ENCODE results near the gene NDFIP1. TPM values are rescaled to one million over a fixed set of nuclear protein-coding genes. Genes with fewer than 3 reads are reported as not detected.

The NDFIP1 gene
- total RNA-seq, 2 experiments from 2014 or later = 18.7 to 33.1 TPM

DNA sequence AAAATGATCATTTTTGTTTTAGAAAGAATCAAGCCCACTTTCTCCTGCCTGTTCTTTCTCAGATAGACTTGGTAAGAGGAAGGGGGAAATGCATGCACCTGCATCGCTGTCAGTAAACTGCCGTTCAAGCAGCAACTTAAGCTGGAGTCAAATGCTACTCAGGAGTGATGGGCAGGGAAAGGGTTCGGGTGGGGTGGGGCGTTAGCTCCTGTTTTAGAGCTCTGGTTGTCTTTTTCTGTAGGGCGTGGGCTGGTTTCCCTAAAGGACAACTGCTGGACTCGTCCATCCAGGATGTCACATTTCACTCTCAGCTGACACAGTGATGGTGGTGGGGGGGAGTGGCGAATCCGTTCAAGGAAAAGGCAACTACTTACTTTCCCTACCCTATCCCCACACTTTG is 75.0 kb downstream of the NDFIP1 start:
- Histone ChIP-seq H3K36me3 (ENCODE audit: insufficient read depth, low read length) (no peaks in the 10 kb centered on the region), H2AFZ (ENCODE audit: low read length) (no peak overlapping the region), H3K79me2 (ENCODE audit: insufficient read depth, low read depth, low read length) (no peaks in the 10 kb centered on the region), H3K4me3 (ENCODE audit: low read depth, low read length, poor library complexity, severe bottlenecking) (no peak overlapping the region), H3K27ac (ENCODE audit: low read depth, low read length, poor library complexity, severe bottlenecking) (no peak overlapping the region), H3K4me1 (ENCODE audit: insufficient read depth, low read length, poor library complexity, severe bottlenecking) (no peaks in the 10 kb centered on the region), H3K4me2 (ENCODE audit: low read length) (no peak overlapping the region), H4K20me1 (ENCODE audit: insufficient read depth, low read length) (no peaks in the 10 kb centered on the region), H3K9me3 (ENCODE audit: low read length) (no peaks in the 10 kb centered on the region), H3K9me2 (ENCODE audit: insufficient read depth, low read length) (no peaks in the 10 kb centered on the region)
- ChIA-PET CTCF (ENCODE audit: unreplicated experiment) (no interaction called here), POLR2A (interaction anchor here (0.6 to 1.7 kb wide), 2 partner anchors 11 to 369 kb away, joined by 3 to 6 read pairs; no protein-coding TSS in a partner anchor)
- TF ChIP-seq, protein P1, sequence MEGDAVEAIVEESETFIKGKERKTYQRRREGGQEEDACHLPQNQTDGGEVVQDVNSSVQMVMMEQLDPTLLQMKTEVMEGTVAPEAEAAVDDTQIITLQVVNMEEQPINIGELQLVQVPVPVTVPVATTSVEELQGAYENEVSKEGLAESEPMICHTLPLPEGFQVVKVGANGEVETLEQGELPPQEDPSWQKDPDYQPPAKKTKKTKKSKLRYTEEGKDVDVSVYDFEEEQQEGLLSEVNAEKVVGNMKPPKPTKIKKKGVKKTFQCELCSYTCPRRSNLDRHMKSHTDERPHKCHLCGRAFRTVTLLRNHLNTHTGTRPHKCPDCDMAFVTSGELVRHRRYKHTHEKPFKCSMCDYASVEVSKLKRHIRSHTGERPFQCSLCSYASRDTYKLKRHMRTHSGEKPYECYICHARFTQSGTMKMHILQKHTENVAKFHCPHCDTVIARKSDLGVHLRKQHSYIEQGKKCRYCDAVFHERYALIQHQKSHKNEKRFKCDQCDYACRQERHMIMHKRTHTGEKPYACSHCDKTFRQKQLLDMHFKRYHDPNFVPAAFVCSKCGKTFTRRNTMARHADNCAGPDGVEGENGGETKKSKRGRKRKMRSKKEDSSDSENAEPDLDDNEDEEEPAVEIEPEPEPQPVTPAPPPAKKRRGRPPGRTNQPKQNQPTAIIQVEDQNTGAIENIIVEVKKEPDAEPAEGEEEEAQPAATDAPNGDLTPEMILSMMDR (conservative IDR thresholded peaks at IDR 0.05; ENCODE audit: low read length) = no peak
- TF ChIP-seq EZH2phosphoT487 (IDR thresholded peaks at IDR 0.05; ENCODE audit: borderline replicate concordance, low read depth, low read length) = no peak
- no TSS peak for BruUV-seq (replicated peaks)
- DNase-seq (ENCODE audit: low spot score) = no peak
- intact Hi-C loops (cut with micrococcal nuclease; ENCODE audit: unreplicated experiment) = no loop called here

- Histone ChIP-seq H3K9me3 (ENCODE audit: low read length) (no peaks in the 10 kb centered on the region), H3K27ac (ENCODE audit: low read depth, low read length, poor library complexity, severe bottlenecking) (no peak overlapping the region), H3K9me2 (ENCODE audit: insufficient read depth, low read length) (no peaks in the 10 kb centered on the region), H4K20me1 (ENCODE audit: insufficient read depth, low read length) (no peaks in the 10 kb centered on the region), H3K4me2 (ENCODE audit: low read length) (no peak overlapping the region), H2AFZ (ENCODE audit: low read length) (no peak overlapping the region), H3K4me1 (ENCODE audit: insufficient read depth, low read length, poor library complexity, severe bottlenecking) (no peaks in the 10 kb centered on the region), H3K36me3 (ENCODE audit: insufficient read depth, low read length) (no peaks in the 10 kb centered on the region), H3K4me3 (ENCODE audit: low read depth, low read length, poor library complexity, severe bottlenecking) (no peak overlapping the region), H3K79me2 (ENCODE audit: insufficient read depth, low read depth, low read length) (no peaks in the 10 kb centered on the region)
- TF ChIP-seq, protein P1 (conservative IDR thresholded peaks at IDR 0.05; ENCODE audit: low read length) = no peak
- TF ChIP-seq EZH2phosphoT487 (IDR thresholded peaks at IDR 0.05; ENCODE audit: borderline replicate concordance, low read depth, low read length) = no peak
- ChIA-PET CTCF (ENCODE audit: unreplicated experiment) (interaction anchor here (0.7 kb wide), 1 partner anchor 9 kb away, joined by 3 read pairs; no protein-coding TSS in a partner anchor), POLR2A (no interaction called here)
- no peak for DNase-seq (ENCODE audit: low spot score)
- BruUV-seq (replicated peaks) = no TSS peak
- intact Hi-C loops (cut with micrococcal nuclease; ENCODE audit: unreplicated experiment) = no loop called here
Measured at GRCh38 chr5:142184988-142185387, 76.4 kb downstream of the NDFIP1 start.

- no peaks in the 10 kb centered on the region for H3K36me3 ChIP-seq (ENCODE audit: insufficient read depth, low read length)
- H3K9me3 ChIP-seq (ENCODE audit: low read length) = no peaks in the 10 kb centered on the region
- no peaks in the 10 kb centered on the region for H3K9me2 ChIP-seq (ENCODE audit: insufficient read depth, low read length)
- H2AFZ ChIP-seq (ENCODE audit: low read length) = no peak overlapping the region
- no peak overlapping the region for H3K4me2 ChIP-seq (ENCODE audit: low read length)
- H3K27ac ChIP-seq (ENCODE audit: low read depth, low read length, poor library complexity, severe bottlenecking) = no peak overlapping the region
- ChIA-PET POLR2A (interaction anchor here (0.8 to 1.3 kb wide), 2 partner anchors 9 to 35 kb away, joined by 3 to 4 read pairs; no protein-coding TSS in a partner anchor), CTCF (ENCODE audit: unreplicated experiment) (no interaction called here)
- intact Hi-C loops (cut with micrococcal nuclease; ENCODE audit: unreplicated experiment) = no loop called here
- no peaks in the 10 kb centered on the region for H4K20me1 ChIP-seq (ENCODE audit: insufficient read depth, low read length)
- no peak for TF ChIP-seq EZH2phosphoT487 (IDR thresholded peaks at IDR 0.05; ENCODE audit: borderline replicate concordance, low read depth, low read length)
- TF ChIP-seq, protein P1 (conservative IDR thresholded peaks at IDR 0.05; ENCODE audit: low read length) = no peak
- no peaks in the 10 kb centered on the region for H3K79me2 ChIP-seq (ENCODE audit: insufficient read depth, low read depth, low read length)
- DNase-seq (ENCODE audit: low spot score) = no peak
- no peaks in the 10 kb centered on the region for H3K4me1 ChIP-seq (ENCODE audit: insufficient read depth, low read length, poor library complexity, severe bottlenecking)
- BruUV-seq (replicated peaks) = no TSS peak
- no peak overlapping the region for H3K4me3 ChIP-seq (ENCODE audit: low read depth, low read length, poor library complexity, severe bottlenecking)
Measured at GRCh38 chr5:142186514-142186856, 77.9 kb downstream of the NDFIP1 start.
